Activated T-cell treated with anti-CD3 and anti-CD28 coated beads, Interleukin-2, amount 50 U/mL, for 4 hours (primary cell): ENCODE data around the gene COMP. TPM values are rescaled to one million over a fixed set of nuclear protein-coding genes. Genes with fewer than 3 reads are reported as not detected.

Experiments used
- total RNA-seq, 3 donors: library from RNA; stranded (reverse); gene quantifications; one replicate each; pipeline ENCODE4 v1.2.1, GENCODE V29; 2021

The COMP gene
- total RNA-seq, 3 donors from 2014 or later, result not detected

Other genes with a start within 250 kb of the COMP start
- 100 to 1,000 TPM; 155 to 163 (median 155) TPM for gene FKBP8, start 247.7 kb downstream of the COMP start, total RNA-seq
- 100 to 1,000 TPM; 112 to 129 (median 126) TPM for gene KXD1, start 233.4 kb downstream of the COMP start, total RNA-seq
- gene UBA52, start 219.4 kb downstream of the COMP start, total RNA-seq, result 1,000 to 10,000 TPM; 1,928 to 2,027 (median 1,945) TPM
- gene REX1BD, start 202.5 kb downstream of the COMP start, total RNA-seq, result 100 to 1,000 TPM in 2 of 3 donors, 10 to 100 TPM in 1; 99.7 to 139 (median 119) TPM
- gene CRLF1, start 184.5 kb downstream of the COMP start, total RNA-seq, result under 1 TPM in 2 of 3 donors, not detected in 1; 0.32 to 0.76 TPM
- gene TMEM59L, start 178.4 kb downstream of the COMP start, total RNA-seq, result not detected
- 10 to 100 TPM; 14.7 to 20.3 (median 17.0) TPM for gene KLHL26, start 154.3 kb downstream of the COMP start, total RNA-seq
- 1 to 10 TPM; 7.8 to 9.6 (median 8.9) TPM for gene CRTC1, start 107.6 kb downstream of the COMP start, total RNA-seq
- gene UPF1, start 40.7 kb upstream of the COMP start, total RNA-seq, result 100 to 1,000 TPM; 116 to 123 (median 118) TPM
- under 1 TPM in 1 of 3 donors, not detected in 2; 0.13 TPM for gene CERS1, start 104.9 kb upstream of the COMP start, total RNA-seq
- 100 to 1,000 TPM; 258 to 293 (median 270) TPM for gene COPE, start 128.1 kb upstream of the COMP start, total RNA-seq
- gene DDX49, start 128.4 kb upstream of the COMP start, total RNA-seq, result 100 to 1,000 TPM; 170 to 178 (median 176) TPM
- gene HOMER3, start 149.9 kb upstream of the COMP start, total RNA-seq, result 1 to 10 TPM in 1 of 3 donors, under 1 TPM in 2; 0.53 to 1.1 (median 0.79) TPM
- gene SUGP2, start 242.2 kb upstream of the COMP start, total RNA-seq, result 10 to 100 TPM; 66.8 to 76.6 (median 71.8) TPM
- 10 to 100 TPM; 80.0 to 93.9 (median 80.6) TPM for gene ARMC6, start 242.3 kb upstream of the COMP start, total RNA-seq